ENCODE results near the gene CYB5R4.

- TF ChIP-seq CTCF (IDR thresholded peaks at IDR 0.05; ENCODE audit: low read depth, low read length) (no peak), EZH2phosphoT487 (IDR thresholded peaks at IDR 0.05; ENCODE audit: low read depth) (no peak)
These were observed 31.0 kb downstream of the CYB5R4 start for GRCh38 chr6:83890520-83890919.
